CD4-positive, alpha-beta T cell treated with Interferon alpha-2 for 1 hour (primary cell): ENCODE results near the gene SMIM38.
A peak's percentile ranks its signal among the peaks of the same experiment; 100 is the strongest.
"Not testable (repeated sequence)": the region's sequence is repeated elsewhere in the genome, so short reads cannot be mapped to it uniquely, and the experiment has no call there.

Source experiments
- DNase-seq, 2 donors: peaks; one replicate each; pipeline ENCODE4 v3.0.0-alpha.2; 2020 to 2022

SMIM38 gene

GRCh38 chr11:69122630-69123431 is 32.9 kb upstream of the SMIM38 start:
- DNase-seq: peak; percentile 13 to 44

- DNase-seq: no peak
Measured at GRCh38 chr11:69123593-69124545, 31.9 kb upstream of the SMIM38 start.

- no peak for DNase-seq
Measured at GRCh38 chr11:69125861-69126260, 29.9 kb upstream of the SMIM38 start.

- no peak for DNase-seq
Measured at GRCh38 chr11:69126286-69126685, 29.4 kb upstream of the SMIM38 start.

- no peak for DNase-seq
Measured at GRCh38 chr11:69127081-69127850, 28.5 kb upstream of the SMIM38 start.

- no peak for DNase-seq
Measured at GRCh38 chr11:69127884-69128283, 27.9 kb upstream of the SMIM38 start.

- DNase-seq: no peak
Measured at GRCh38 chr11:69129053-69129452, 26.7 kb upstream of the SMIM38 start.

- no peak for DNase-seq
Measured at GRCh38 chr11:69129647-69130046, 26.1 kb upstream of the SMIM38 start.

- no peak for DNase-seq
Measured at GRCh38 chr11:69130654-69131053, 25.1 kb upstream of the SMIM38 start.

- DNase-seq: no peak
Measured at GRCh38 chr11:69131121-69131566, 24.6 kb upstream of the SMIM38 start.

- DNase-seq: no peak
Measured at GRCh38 chr11:69131644-69132300, 24.0 kb upstream of the SMIM38 start.

GRCh38 chr11:69132301-69132670 is 23.4 kb upstream of the SMIM38 start:
- no peak for DNase-seq

GRCh38 chr11:69133251-69133650 is 22.5 kb upstream of the SMIM38 start:
- DNase-seq: no peak

- not testable (repeated sequence) for DNase-seq
Measured at GRCh38 chr11:69134182-69134581, 21.6 kb upstream of the SMIM38 start.

GRCh38 chr11:69134957-69135356 is 20.8 kb upstream of the SMIM38 start:
- DNase-seq: no peak

- no peak for DNase-seq
Measured at GRCh38 chr11:69135420-69136363, 20.0 kb upstream of the SMIM38 start.

GRCh38 chr11:69136471-69136870 is 19.3 kb upstream of the SMIM38 start:
- DNase-seq: no peak

- DNase-seq: no peak
Measured at GRCh38 chr11:69137151-69137844, 18.4 kb upstream of the SMIM38 start.

- DNase-seq: no peak
Measured at GRCh38 chr11:69138265-69138664, 17.5 kb upstream of the SMIM38 start.

GRCh38 chr11:69140161-69140560 is 15.6 kb upstream of the SMIM38 start:
- DNase-seq: not testable (repeated sequence)

- DNase-seq: no peak
Measured at GRCh38 chr11:69140635-69141034, 15.1 kb upstream of the SMIM38 start.
